Muscle of leg (tissue), 11 donors: ENCODE results near the gene COX19. TPM values are rescaled to one million over a fixed set of nuclear protein-coding genes. Genes with fewer than 3 reads are reported as not detected.

Experiments
- DNase-seq: peaks from one replicate; pipeline ENCODE4 v3.0.0; 2013
- H3K27ac ChIP-seq: one replicate; pipeline ENCODE4 v1.5.1; 2013; ENCODE audit warnings: mild to moderate bottlenecking, low read length, control low read depth
- H3K27me3 ChIP-seq: one replicate; pipeline ENCODE4 v1.6.1; 2013; ENCODE audit warnings: low read length; ENCODE audit not compliant: control insufficient read depth, insufficient read depth
- H3K36me3 ChIP-seq: one replicate; pipeline ENCODE4 v1.6.1; 2013; ENCODE audit warnings: low read length; ENCODE audit not compliant: control insufficient read depth, insufficient read depth
- H3K4me1 ChIP-seq: one replicate; pipeline ENCODE4 v1.6.1; 2013; ENCODE audit warnings: low read length; ENCODE audit not compliant: control insufficient read depth, insufficient read depth
- H3K4me3 ChIP-seq: one replicate; pipeline ENCODE4 v1.5.1; 2013; ENCODE audit warnings: low read length, control low read depth
- H3K9me3 ChIP-seq: replicated peaks from 2 replicates; pipeline ENCODE4 v1.6.1; 2013; ENCODE audit warnings: low read depth, low read length; ENCODE audit not compliant: control insufficient read depth
- WGBS: methylation state at CpG from one replicate; pipeline ENCODE4 v1.1.5; 2013; ENCODE audit warnings: missing lambda C conversion rate; ENCODE audit not compliant: insufficient coverage; 5-methylcytosine and 5-hydroxymethylcytosine counted together
- polyA plus RNA-seq, 8 donors: library from polyadenylated mRNA; unstranded; fragments of 120-200 nt; gene quantifications; one replicate each; pipeline versions ENCODE4 v1.2.1 to v1.2.3, GENCODE V29; 2013; ENCODE audit warnings: inconsistent platforms in 1 of 8, low replicate concordance in 1 of 8; ENCODE audit not compliant: insufficient read length in 8 of 8, insufficient read depth in 1 of 8
- total RNA-seq: library from RNA; stranded (reverse); fragments of 120-200 nt; gene quantifications from one replicate; pipeline ENCODE4 v1.2.4, GENCODE V29; 2013

Gene COX19
- total and polyA plus RNA-seq, 9 donors: 8.9 to 12.4 (median 10.6) TPM

- Histone ChIP-seq H3K9me3 (peaks cover 6% of the 10 kb centered on the region), H3K4me1 (peaks cover 37% of the 10 kb centered on the region), H3K36me3 (peaks cover 25% of the 10 kb centered on the region), H3K27me3 (no peaks in the 10 kb centered on the region), H3K27ac (no peak overlapping the region), H3K4me3 (no peak overlapping the region)
- 84% methylated on average over 10 of the region's 14 CpGs for WGBS
- no peak for DNase-seq
Measured at GRCh38 chr7:1019255-1019785, 44.0 kb upstream of the COX19 start.

- no peak overlapping the region for H3K4me3 ChIP-seq
- no peak for DNase-seq
- H3K27ac ChIP-seq: no peak overlapping the region
- peaks cover 25% of the 10 kb centered on the region for H3K36me3 ChIP-seq
- H3K9me3 ChIP-seq: peaks cover 6% of the 10 kb centered on the region
- H3K27me3 ChIP-seq: no peaks in the 10 kb centered on the region
- WGBS: 91% methylated on average over 13 of the region's 13 CpGs
- H3K4me1 ChIP-seq: peaks cover 28% of the 10 kb centered on the region
Measured at GRCh38 chr7:1018334-1018695, 43.0 kb upstream of the COX19 start.

GRCh38 chr7:1017586-1018333 lies 42.4 kb upstream of the COX19 start:
- H3K4me3 ChIP-seq: no peak overlapping the region
- DNase-seq: no peak
- peaks cover 25% of the 10 kb centered on the region for H3K36me3 ChIP-seq
- peaks cover 6% of the 10 kb centered on the region for H3K9me3 ChIP-seq
- no peak overlapping the region for H3K27ac ChIP-seq
- peaks cover 28% of the 10 kb centered on the region for H3K4me1 ChIP-seq
- 91% methylated on average over 28 of the region's 34 CpGs for WGBS
- H3K27me3 ChIP-seq: no peaks in the 10 kb centered on the region

DNA sequence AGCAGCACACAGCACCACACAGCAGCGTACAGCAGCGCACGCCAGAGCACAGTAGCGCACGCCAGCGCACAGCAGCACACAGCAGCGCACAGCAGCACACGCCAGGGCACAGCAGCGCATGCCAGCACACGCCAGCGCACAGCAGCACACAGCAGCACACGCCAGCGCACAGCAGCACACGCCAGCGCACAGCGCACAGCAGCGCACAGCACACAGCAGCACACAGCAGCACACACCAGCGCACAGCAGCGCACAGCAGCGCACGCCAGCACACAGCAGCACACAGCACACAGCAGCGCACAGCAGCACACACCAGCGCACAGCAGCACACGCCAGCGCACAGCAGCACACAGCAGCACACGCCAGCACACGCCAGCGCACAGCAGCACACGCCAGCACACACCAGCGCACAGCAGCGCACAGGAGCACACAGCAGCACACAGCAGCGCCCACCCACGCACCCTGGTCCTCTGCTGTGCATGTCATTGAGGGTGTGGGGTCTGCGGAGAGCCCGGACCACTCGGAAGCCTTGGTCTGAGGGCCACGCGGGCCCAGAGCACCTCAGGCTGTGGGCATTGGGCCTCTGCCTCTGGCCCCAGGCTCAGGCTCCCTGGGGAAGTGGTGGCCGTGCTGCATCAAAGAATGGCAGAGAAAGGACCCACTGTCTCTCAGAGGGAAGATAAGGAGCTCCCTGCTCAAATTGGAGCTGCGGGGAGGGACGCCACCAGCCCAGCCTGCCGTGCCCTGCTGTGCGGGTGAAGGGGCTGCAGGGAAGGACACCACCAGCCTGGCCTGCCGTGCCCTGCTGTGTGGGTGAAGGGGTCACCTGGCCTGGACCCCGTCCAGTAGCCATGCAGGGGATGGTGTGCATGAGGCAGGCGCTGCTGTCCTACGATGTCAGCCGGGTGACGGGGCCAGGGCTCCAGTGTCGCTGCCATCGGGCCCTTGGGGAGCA lies 41.5 kb upstream of the COX19 start:
- no peak overlapping the region for H3K4me3 ChIP-seq
- H3K4me1 ChIP-seq: peaks cover 28% of the 10 kb centered on the region
- H3K36me3 ChIP-seq: peaks cover 25% of the 10 kb centered on the region
- H3K9me3 ChIP-seq: peaks cover 6% of the 10 kb centered on the region
- WGBS: 90% methylated on average over 19 of the region's 51 CpGs
- no peak overlapping the region for H3K27ac ChIP-seq
- no peak for DNase-seq
- H3K27me3 ChIP-seq: no peaks in the 10 kb centered on the region

DNA sequence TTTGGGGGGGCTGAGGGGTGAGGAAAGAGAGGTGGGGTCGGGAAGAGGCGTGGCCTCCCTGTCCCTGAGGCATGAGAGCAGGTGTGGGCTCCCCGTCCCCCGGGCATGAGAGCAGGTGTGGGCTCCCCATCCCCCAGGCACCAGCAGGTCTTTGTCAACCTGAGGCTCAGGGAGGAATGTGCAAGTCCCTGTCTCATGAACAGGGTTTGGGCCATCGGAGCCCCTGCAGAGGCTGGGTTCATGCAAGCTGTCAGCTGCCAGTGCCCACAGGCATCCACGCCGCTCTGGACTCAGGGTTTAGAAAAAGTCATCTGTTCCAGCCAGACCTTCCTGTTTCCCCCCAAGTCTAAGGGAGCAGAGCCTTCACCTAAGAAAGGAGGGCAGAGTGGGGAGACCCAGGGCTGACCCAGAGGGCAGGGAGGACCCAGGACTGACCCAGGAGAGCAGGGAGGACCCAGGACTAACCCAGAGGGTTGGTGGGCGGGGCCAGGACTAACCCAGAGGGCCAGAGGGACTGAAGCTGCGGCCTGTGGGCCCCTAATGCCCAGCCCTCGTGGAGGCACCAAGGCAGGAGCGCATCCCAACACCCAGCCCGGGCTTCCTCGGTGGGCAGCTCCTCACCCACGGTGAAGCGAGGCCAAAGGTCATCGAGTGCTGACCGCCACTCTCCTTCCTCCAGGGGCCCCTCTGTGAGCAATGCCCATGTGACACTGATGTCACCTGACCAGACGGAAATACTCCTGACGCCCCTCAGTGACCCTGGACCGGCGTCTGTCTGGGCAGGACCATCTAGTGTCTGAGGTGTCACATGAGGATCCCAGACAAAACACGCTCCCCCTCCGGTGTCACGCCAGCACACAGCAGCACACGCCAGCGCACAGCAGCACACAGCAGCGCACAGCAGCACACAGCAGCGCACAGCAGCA lies 40.1 kb upstream of the COX19 start:
- Histone ChIP-seq H3K36me3 (peaks cover 19% of the 10 kb centered on the region), H3K27me3 (no peaks in the 10 kb centered on the region), H3K27ac (no peak overlapping the region), H3K4me3 (no peak overlapping the region), H3K4me1 (peaks cover 21% of the 10 kb centered on the region), H3K9me3 (no peaks in the 10 kb centered on the region)
- 63% methylated on average over 22 of the region's 28 CpGs for WGBS
- DNase-seq: no peak

GRCh38 chr7:1014681-1015080 lies 39.3 kb upstream of the COX19 start:
- no peak overlapping the region for H3K4me3 ChIP-seq
- no peak overlapping the region for H3K27ac ChIP-seq
- no peaks in the 10 kb centered on the region for H3K9me3 ChIP-seq
- 79% methylated on average over 20 of the region's 20 CpGs for WGBS
- H3K27me3 ChIP-seq: no peaks in the 10 kb centered on the region
- peaks cover 18% of the 10 kb centered on the region for H3K36me3 ChIP-seq
- no peak for DNase-seq
- peaks cover 15% of the 10 kb centered on the region for H3K4me1 ChIP-seq

DNA sequence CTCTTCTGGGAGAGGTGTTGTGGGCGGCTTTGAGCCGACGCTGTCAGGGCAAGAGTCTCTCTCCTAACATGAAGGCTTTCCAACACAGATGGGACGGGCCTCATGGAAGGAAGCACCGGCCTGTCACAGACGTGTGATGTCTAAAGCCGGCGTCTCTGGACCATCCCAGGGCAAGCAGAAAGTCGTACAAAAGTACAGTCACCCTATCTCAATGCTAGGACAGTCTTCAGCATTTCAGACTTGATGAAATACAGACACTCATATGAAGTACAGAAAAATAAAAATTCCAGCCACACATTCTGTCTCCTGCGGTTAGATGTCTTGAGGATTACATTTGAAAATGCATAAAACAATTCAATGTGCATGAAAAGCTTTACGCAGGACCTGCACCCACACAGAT lies 38.2 kb upstream of the COX19 start:
- H3K36me3 ChIP-seq: peaks cover 24% of the 10 kb centered on the region
- no peak overlapping the region for H3K4me3 ChIP-seq
- 61% methylated on average over 9 of the region's 11 CpGs for WGBS
- H3K27ac ChIP-seq: no peak overlapping the region
- peaks cover 11% of the 10 kb centered on the region for H3K4me1 ChIP-seq
- no peak for DNase-seq
- H3K27me3 ChIP-seq: no peaks in the 10 kb centered on the region
- H3K9me3 ChIP-seq: no peaks in the 10 kb centered on the region

DNA sequence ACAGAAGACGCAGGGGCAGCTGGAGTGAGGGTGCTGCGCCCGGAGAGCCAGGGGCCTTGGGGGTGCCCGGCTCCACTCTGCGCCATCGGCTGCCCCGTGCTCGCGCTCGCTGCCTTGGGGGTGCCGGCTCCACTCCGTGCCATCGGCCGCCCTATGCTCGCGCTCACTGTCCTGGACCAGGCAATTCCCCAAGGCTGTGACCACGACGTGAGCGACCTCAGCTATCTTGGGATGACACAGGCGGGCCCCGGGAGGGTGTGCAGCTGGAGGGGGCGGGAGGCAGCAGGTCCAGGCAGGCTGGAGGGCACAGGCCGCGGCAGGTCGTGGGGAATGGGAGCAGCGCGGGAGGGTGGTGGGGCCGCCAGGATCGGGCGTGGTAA lies 37.4 kb upstream of the COX19 start:
- no peaks in the 10 kb centered on the region for H3K9me3 ChIP-seq
- peaks cover 25% of the 10 kb centered on the region for H3K36me3 ChIP-seq
- no peak for DNase-seq
- H3K4me1 ChIP-seq: peaks cover 11% of the 10 kb centered on the region
- H3K27me3 ChIP-seq: no peaks in the 10 kb centered on the region
- H3K27ac ChIP-seq: no peak overlapping the region
- WGBS: 85% methylated on average over 30 of the region's 30 CpGs
- H3K4me3 ChIP-seq: no peak overlapping the region

GRCh38 chr7:1012004-1012715 lies 36.8 kb upstream of the COX19 start:
- H3K36me3 ChIP-seq: peaks cover 28% of the 10 kb centered on the region
- no peak overlapping the region for H3K4me3 ChIP-seq
- 86% methylated on average over 31 of the region's 32 CpGs for WGBS
- H3K4me1 ChIP-seq: peaks cover 11% of the 10 kb centered on the region
- no peak overlapping the region for H3K27ac ChIP-seq
- H3K9me3 ChIP-seq: no peaks in the 10 kb centered on the region
- no peak for DNase-seq
- no peaks in the 10 kb centered on the region for H3K27me3 ChIP-seq
